GM12874 (cell line): ENCODE results near the gene PYGB.

ENCODE experiments used
- TF ChIP-seq, protein P1 (sequence below): IDR thresholded peaks from 2 replicates; pipeline ENCODE4 v1.5.1; 2011; ENCODE audit warnings: low read depth, mild to moderate bottlenecking, control low read depth, low read length, moderate library complexity; ENCODE audit not compliant: insufficient read depth

The PYGB gene

DNA sequence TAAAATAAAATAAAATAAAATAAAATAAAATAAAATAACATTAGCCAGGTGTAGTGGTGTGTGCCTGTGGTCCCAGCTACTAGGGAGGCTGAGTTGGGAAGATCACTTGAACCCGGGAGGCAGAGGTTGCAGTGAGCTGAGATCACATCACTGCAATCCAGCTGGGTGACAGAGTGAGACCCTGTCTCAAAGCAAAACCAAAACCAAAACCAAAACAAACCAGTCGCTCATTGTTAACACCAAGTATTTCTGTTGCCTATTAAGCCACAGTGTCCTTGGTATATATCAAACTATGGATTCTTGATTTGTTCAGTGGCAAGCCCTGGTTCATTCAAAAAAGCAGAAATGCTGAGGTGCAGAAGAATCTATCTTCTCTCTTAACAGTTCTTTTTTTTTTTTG, 65.7 kb downstream of the PYGB start:
- TF ChIP-seq, protein P1, sequence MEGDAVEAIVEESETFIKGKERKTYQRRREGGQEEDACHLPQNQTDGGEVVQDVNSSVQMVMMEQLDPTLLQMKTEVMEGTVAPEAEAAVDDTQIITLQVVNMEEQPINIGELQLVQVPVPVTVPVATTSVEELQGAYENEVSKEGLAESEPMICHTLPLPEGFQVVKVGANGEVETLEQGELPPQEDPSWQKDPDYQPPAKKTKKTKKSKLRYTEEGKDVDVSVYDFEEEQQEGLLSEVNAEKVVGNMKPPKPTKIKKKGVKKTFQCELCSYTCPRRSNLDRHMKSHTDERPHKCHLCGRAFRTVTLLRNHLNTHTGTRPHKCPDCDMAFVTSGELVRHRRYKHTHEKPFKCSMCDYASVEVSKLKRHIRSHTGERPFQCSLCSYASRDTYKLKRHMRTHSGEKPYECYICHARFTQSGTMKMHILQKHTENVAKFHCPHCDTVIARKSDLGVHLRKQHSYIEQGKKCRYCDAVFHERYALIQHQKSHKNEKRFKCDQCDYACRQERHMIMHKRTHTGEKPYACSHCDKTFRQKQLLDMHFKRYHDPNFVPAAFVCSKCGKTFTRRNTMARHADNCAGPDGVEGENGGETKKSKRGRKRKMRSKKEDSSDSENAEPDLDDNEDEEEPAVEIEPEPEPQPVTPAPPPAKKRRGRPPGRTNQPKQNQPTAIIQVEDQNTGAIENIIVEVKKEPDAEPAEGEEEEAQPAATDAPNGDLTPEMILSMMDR = no peak

GRCh38 chr20:25314497-25315417, 66.9 kb downstream of the PYGB start:
- TF ChIP-seq, protein P1 = no peak

- TF ChIP-seq, protein P1 = no peak
Measured at GRCh38 chr20:25315418-25316210, 67.7 kb downstream of the PYGB start.

GRCh38 chr20:25316506-25317190, 68.8 kb downstream of the PYGB start:
- TF ChIP-seq, protein P1 = no peak

GRCh38 chr20:25317351-25318075, 69.6 kb downstream of the PYGB start:
- TF ChIP-seq, protein P1 = no peak

- TF ChIP-seq, protein P1 = no peak
Measured at GRCh38 chr20:25318471-25319240, 70.8 kb downstream of the PYGB start.
